GM18873 (cell line): ENCODE data around the gene ASIC4.

Source experiments
- ATAC-seq: cut with Tn5 transposase; IDR thresholded peaks from one replicate; pipeline ENCODE4 v1.9.1; 2021; ENCODE audit warnings: mild to moderate bottlenecking, moderate library complexity, moderate number of reproducible peaks; ENCODE audit not compliant: unreplicated experiment, low FRiP score

Gene ASIC4

DNA sequence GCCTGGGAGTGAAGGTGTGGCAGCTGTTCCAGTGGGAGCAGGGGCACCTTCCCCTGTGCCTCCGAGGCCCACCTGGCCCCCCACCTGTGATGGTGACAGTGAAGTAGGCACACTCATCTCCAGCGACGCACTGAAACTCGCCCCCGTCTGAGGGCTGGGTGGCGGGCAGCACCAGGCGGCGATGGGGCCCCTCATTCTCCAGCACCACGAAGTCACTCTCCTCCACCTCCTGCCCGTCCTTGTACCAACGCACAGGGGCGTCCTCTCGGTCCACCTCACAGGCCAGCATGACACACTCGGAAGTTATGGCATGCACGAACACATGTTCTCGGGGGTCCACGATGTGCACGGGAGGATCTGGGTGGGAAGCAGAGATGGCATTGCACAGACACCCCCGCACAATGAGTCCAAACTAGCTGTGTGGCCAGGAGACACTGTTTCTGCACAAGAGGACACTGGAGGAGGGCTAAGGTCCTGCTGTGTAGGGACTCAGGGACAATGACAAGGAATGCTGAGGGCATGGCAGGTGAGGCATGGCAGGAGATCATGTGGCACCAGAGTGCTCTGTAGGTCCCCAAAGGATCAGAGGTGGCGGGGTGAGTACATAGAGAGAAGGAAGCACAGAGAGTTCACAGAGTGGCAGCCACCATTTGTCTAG, 49.1 kb downstream of the ASIC4 start:
- no peak for ATAC-seq

DNA sequence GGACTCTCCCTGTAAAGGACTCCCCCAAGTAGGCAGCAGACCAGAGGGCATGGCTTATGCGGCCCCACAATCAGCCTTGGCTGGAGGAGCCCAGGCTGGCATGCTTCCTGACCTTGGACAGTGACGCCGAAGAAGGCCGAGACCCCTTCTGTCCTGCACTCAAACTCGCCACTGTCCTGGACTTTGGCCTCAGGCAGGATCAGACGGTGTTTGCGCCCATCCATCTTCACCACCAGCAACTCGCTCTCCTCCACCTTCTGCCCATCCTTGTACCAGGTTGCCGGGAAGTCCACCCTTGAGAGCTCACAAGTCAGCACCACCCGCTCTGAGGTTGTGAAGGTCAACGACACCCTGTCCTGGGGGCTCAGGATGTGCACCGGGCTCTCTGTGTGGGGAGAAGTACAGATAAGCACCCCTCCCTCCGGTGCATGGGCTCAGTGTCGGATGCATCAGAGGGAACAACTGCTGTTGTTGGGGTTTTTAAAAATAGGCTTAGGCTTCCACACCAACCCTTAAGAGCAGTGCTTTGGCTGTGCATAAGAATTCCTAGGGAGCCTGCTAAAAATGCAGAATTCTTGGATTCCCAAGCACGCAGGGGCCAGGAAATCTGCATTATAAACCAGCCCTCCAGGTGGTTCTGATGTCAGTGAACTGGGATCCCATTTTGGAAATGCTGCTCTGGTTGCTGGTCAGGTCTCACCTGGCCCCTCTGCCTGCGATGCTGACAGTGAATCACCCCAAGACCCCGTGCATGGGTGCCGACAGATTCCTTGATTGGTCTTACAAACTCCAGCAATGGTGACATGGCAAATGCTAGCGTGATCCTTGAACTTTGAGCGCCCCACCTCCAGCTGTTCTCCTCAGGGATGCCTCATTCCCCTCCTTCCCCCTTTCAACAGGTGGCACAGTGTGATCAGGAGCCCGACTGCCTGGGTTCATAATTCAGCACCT, 51.1 kb downstream of the ASIC4 start:
- ATAC-seq: no peak

DNA sequence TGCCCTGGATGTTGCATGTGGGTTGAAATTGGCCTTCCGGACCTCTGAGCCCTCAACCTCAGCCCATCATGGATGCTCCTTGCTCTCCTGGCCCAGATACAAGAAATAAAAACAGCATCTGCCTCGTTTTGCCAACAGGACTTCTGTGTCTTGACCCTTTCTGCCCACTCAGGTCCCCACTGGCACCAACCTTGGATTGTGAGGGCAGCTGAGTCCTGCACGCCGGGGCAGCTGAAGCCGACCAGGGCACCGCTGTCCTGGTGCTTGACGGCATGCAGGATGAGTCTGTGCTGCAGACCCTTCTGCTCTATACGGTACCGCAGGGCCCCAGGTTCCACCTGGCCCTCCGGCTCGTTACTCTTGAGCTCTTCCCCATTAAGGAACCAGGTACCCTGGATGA, 52.4 kb downstream of the ASIC4 start:
- no peak for ATAC-seq

DNA sequence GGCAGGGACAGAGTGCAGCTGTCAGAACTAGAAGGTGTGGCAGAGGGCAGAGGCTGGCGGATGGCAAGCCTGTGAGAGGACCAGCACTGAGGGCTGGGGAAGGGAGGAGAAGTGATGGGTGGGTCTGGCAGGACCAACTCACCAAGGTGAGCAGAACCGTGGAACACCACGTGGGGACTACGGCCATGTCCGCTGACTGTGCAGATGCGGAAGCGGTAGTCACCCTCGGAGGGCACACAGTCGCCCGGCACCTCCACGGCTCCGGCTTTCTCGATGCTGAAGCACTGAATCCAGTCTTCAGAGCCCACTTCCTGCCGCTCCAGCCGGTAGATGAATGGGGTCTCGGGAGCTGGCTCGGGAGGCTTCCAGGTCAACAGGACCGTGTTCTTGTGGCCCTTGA, 52.8 kb downstream of the ASIC4 start:
- ATAC-seq: no peak

DNA sequence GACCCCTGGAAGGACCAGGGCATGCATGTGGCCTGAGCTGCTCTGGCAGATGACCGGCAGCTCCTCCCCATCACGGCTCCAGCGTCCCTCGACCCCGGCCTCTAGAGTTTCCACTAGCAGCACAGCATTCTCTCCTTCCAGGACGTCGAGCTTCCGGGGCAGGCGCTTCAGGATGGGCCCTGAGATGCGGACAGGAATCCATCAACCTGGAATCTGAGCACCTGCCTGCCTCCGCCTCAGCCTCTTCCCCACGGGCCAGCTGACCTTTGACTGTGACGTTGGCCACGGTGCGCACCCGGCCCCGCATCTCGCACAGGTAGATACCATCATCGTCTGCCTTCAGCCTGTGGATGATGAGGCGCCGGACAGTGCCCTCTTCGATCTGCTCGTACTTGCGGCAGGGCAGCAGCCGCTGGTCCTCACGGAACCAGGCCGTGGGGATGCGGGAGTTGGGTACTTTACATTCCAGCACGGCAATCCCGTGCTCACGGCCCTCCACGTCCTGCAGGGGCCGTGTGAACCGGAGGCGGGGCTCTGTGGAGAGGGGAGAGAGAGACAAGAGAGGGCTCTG, 53.6 kb downstream of the ASIC4 start:
- no peak for ATAC-seq

DNA sequence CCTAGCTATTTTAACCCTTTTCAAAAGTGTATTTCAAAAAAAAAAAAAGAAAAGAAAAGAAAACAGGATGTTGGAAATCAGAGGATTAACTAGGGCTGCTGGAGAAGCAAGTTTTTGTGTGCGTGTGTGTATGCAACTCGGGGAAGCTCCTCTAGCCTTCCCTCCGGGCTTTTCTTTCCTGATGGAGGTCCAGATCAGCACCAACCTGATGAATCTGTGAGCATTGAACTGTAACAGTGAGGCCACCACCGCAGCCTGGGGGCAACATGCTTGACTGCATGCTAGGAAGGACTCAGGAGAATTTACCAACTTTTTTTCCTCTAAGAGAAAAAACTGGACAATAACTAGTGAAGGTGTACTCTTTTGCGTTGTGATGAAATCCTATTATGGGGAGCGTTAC, 54.8 kb downstream of the ASIC4 start:
- ATAC-seq: no peak

DNA sequence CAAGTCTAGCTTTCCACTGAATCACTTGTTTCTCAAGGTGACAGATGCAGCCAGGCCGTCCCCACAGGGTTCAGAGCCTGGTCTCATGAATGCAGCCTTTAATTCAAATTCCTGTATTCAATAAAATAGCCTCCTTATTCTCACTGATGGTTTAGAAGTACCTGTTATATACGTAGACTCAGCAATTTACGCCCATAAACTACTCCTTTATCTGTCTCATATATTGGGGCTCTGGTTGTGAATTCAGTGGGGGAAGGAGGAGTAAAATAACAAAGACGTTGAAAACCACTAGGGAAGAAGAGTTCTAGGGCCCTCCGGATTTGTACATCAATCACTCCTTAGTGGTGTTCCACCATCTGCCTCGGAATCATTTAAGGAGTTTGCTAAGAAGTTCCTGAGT, 55.4 kb downstream of the ASIC4 start:
- ATAC-seq: no peak

DNA sequence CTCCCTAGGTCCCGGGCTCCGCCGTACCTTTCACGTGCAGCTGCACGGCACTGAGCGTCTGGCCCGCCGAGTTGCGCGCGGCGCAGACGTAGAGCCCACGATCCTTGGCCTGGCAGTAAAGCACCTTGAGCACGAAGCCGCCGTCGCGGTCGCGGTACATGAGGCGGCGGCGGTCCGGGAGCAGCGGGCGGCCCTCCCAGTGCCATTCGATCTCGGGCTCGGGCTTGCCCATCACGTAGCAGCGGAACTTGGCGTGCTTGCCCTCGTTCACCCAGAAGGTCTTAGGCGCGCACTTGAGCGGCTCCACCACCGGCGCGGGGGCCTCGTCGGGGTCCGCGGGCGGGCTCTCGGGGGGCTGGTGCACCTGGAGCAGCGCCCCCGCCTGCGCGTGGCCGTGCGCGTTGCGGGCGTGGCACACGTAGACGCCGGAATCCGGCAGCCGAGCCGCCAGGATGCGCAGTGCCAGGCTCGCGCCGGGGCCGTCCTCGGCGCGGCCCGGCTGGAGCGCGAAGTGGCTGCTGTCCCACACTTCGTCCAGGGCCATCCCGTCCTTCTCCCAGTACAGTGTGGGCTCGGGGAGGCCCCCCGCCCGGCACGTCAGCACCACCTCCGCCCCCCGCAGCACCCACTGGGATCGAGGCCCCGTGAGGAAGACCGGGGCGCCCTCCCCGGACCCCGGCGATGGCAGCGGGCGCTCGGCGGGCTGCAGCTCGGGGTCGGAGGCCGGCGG, 56.1 kb downstream of the ASIC4 start:
- no peak for ATAC-seq

DNA sequence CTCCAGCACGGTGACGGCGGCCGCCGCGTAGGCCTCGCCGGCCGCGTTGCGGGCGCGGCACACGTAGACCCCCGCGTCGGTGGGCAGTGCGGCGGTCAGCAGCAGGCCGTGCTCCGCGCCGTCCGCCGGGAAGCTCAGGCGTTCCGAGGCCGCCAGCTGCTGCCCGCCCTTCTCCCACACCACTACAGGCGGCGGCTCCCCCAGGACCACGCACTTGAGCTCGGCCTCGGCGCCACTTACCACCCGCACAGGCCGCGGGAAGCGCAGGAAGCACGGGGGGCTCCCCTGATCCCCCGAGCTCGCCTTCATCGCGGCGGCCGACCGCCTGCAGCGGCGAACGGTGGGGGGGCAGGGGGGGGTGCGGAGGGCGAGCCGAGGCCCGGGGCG, 56.6 kb downstream of the ASIC4 start:
- no peak for ATAC-seq

DNA sequence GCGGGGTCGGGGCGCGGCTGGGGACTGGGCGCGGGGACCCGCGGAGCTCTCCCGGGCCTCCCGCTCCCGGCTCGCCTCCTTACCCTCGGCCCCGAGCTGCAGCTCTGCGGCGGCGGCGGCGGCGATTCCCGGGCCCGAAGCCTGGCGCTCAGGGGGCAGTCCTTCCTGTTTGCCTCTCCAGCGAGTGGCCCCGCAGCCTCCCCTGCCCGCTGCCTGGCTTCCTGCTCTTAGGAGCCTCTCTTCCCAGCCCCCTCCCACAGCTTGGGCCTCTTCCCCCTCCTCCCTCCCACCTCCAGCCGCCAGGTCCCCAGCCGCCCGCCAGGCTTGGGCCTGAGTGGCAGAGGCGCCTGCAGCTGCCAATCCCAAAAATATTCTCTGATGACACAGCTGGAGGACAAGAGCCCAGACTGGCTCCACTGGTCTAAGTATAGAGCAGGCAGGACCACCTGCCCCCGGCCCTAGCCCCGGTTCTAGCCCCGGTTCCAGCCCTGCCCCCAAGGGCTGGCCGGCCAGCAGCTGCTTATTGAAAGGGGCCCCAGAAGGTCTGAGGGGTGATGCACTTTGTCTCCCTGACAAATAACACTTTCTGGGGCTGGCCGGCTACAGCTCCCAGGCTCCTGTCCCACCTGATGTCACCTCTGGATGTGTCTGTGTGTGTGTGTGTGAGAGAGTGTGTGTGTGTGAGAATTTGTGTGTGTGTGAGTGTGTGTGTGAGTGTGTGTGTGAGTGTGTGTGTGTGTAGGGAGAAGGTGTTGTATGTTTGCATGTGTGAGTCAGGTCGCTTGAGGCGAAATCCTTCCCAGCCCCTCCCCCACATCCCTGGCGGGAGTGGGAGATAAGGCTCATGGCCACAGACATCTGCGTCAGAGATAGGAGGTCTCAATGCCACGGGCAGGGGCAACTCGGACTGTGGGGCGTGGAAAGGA, 57.3 kb downstream of the ASIC4 start, which contains the start of gene OBSL1:
TSS of gene OBSL1 (minus strand) at position 229 of the 926 bp plus-strand sequence. CDS start 307 bp downstream, outside the sequence.
- ATAC-seq: no peak

DNA sequence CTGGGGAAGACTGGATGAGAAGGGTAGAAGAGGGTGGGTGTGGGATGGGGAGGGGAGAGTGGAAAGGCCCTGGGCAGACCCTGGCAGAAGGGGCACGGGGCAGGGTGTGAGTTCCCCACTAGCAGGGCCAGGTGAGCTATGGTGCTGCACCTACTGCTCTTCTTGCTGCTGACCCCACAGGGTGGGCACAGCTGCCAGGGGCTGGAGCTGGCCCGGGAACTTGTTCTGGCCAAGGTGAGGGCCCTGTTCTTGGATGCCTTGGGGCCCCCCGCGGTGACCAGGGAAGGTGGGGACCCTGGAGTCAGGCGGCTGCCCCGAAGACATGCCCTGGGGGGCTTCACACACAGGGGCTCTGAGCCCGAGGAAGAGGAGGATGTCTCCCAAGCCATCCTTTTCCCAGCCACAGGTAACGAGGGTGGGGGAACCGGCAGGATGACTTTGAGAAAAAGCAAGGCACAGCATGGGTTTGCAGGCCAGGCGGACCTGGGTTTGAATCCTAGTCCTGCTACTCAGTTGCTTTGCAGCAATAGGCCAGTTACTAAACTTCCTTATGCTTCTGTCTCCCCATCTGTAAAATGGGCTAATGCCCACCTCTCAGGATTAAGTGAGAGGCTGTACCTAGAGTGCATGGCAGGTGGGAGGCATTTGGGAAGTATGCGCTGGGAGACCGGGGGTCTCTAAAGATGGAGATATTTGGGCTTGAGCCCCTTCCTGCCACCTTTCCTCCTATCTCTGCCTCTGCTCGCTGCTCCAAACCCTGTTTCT, 58.1 kb downstream of the ASIC4 start, which contains the start of gene INHA:
TSS of gene INHA (plus strand) at position 74 of the 765 bp plus-strand sequence. CDS start at position 139, 65 bp downstream.
- ATAC-seq: no peak

DNA sequence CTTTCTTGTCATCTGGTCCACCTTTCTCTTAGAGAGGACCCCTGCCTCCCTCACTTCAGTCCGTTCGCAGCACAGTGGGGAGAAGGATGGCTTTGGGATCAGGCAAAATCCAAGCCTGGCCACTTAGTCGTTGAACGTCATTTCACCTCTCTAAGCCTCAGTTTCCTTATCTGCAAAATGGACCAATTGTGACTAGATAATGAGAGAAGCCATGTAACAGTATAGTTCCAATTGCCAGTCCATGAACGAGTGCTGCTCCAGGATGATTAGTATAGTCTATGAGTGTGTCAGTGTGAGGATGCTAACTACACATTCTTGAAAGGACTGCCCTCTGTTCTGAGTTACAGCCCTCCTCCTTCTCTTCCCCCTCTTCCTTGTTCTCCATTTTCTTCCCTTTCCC, 58.9 kb downstream of the ASIC4 start:
- ATAC-seq: no peak

DNA sequence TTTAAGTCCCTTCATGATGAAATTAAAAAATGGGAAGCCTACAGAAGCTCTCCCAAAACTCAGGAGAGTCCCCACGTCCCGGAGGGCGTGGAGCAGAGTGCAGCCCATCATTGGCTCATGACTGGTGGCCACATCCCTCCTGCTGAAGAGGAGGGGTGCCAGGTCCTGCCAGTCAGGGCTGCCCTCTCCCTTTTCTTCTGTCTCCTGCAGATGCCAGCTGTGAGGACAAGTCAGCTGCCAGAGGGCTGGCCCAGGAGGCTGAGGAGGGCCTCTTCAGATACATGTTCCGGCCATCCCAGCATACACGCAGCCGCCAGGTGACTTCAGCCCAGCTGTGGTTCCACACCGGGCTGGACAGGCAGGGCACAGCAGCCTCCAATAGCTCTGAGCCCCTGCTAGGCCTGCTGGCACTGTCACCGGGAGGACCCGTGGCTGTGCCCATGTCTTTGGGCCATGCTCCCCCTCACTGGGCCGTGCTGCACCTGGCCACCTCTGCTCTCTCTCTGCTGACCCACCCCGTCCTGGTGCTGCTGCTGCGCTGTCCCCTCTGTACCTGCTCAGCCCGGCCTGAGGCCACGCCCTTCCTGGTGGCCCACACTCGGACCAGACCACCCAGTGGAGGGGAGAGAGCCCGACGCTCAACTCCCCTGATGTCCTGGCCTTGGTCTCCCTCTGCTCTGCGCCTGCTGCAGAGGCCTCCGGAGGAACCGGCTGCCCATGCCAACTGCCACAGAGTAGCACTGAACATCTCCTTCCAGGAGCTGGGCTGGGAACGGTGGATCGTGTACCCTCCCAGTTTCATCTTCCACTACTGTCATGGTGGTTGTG, 60.4 kb downstream of the ASIC4 start:
- ATAC-seq: no peak

DNA sequence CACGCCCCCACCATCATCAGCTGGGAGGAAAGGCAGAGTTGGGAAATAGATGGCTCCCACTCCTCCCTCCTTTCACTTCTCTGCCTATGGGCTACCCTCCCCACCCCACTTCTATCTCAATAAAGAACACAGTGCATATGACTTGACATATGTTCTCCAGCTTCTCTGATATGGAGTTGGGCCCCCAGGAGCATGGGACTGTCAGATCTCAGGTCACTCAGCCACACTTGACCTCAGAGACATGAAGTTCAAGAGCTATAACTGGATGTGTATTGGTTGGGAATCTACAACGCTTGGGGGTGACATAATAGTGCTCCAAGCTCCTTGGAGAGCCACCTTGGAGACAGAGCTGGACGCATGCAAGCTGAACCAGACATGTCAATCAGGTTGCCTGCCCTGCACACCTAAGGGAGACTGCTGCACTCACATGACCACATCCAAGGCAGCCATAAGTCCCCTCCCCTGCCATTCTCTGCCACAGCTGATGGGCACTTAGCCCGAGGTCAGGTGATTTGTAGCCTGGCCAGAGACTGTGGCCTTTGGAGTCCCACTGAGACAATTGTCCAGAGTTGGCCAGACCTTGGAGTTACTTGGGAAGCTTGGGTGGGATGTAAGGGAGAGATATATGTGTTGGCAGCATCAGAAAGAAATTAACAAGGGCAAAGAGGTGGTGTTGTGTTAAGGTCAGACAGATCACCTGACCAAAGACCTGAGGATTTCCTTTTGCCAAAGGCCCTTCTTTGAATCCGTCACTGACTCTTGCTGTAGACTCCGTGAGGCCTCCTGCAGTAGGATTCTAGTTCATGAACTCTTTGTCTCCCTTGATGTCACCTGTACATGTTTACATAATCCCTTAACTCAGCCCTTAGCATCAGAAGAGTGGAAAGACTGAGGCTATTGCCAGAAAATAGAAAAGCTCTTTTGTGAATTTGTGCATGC, 61.6 kb downstream of the ASIC4 start:
- no peak for ATAC-seq

DNA sequence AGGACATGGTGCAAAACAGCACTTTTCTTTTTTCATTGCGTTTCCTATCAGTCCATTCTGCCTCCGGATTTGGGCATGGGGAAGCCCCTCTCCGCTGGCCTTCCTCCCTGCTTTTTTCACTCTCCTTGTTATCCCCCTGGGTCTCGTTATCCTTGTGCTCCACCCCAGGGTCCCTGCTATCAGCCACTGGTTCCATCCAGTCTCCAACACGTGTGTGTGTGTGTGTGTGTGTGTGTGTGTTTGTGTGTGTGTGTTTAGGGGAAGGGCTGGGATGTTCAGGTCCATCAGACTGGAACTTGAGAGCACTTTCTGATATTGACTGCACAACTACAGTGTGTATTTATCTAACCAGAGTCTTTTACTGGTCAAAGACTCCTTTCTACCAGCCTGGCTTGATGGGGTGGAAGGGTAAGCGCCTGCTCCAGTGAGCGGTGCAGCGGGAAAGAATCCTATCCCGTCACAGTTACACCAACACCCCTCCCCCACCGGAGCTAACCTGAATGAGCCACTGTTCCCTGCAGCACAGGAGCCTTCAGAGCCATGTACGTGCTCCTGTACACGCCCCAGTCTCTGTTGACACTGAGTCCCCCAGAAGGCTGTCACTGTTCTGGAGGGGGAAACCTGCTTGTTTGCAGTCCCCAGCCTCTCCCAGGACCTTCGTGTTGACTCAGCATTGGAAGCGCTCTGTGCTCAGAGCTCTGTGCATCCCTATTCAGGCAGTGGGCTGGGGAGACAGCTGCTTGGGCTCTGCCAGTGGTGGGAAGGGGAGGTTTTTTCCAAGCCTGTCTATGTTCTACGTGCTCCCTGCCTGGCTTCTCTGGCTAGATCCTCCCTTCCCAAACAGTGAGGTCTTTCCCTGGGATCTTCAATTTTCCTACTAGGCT, 62.5 kb downstream of the ASIC4 start:
- no peak for ATAC-seq
